GM18870 (cell line): ENCODE results near the gene OR10A4.
"Not testable (repeated sequence)": the region's sequence is repeated elsewhere in the genome, so short reads cannot be mapped to it uniquely, and the experiment has no call there.

ENCODE experiments used
- ATAC-seq: cut with Tn5 transposase; IDR thresholded peaks from one replicate; pipeline ENCODE4 v1.9.1; 2021; ENCODE audit warnings: moderate library complexity; ENCODE audit not compliant: unreplicated experiment

OR10A4 gene

GRCh38 chr11:6876325-6876724, at the start of gene OR10A4:
Gene OR10A4 (plus strand): TSS chr11:6876625. CDS start chr11:6876648, 23 bp downstream.
- ATAC-seq = no peak

GRCh38 chr11:6828103-6828502, 48.3 kb upstream of the OR10A4 start:
- no peak for ATAC-seq

- no peak for ATAC-seq
Observed at GRCh38 chr11:6833356-6833755, 43.1 kb upstream of the OR10A4 start.

- no peak for ATAC-seq
Observed at GRCh38 chr11:6834021-6834420, 42.4 kb upstream of the OR10A4 start.

- ATAC-seq = no peak
Observed at GRCh38 chr11:6841694-6842093, 34.7 kb upstream of the OR10A4 start.

GRCh38 chr11:6843670-6844069, 32.8 kb upstream of the OR10A4 start:
- no peak for ATAC-seq

- no peak for ATAC-seq
Observed at GRCh38 chr11:6844356-6844755, 32.1 kb upstream of the OR10A4 start.

GRCh38 chr11:6845383-6845782, 31.0 kb upstream of the OR10A4 start, which contains the start of gene OR10A5:
Gene OR10A5 (plus strand): TSS chr11:6845683. CDS start chr11:6845683, 0 bp downstream.
- no peak for ATAC-seq

GRCh38 chr11:6850526-6850925, 25.9 kb upstream of the OR10A4 start:
- ATAC-seq = no peak

GRCh38 chr11:6854801-6855200, 21.6 kb upstream of the OR10A4 start:
- not testable (repeated sequence) for ATAC-seq

- no peak for ATAC-seq
Observed at GRCh38 chr11:6855971-6856541, 20.4 kb upstream of the OR10A4 start.

- ATAC-seq = peak; percentile 89
Observed at GRCh38 chr11:6856871-6857270, 19.6 kb upstream of the OR10A4 start.

- no peak for ATAC-seq
Observed at GRCh38 chr11:6862961-6863360, 13.5 kb upstream of the OR10A4 start, which contains the start of gene OR10A2. Gene OR10A2 (plus strand): TSS chr11:6863057. CDS start chr11:6869755, 6,698 bp downstream.

GRCh38 chr11:6864438-6864837, 12.0 kb upstream of the OR10A4 start:
- ATAC-seq = no peak

- ATAC-seq = no peak
Observed at GRCh38 chr11:6871278-6871677, 5.1 kb upstream of the OR10A4 start.

- no peak for ATAC-seq
Observed at GRCh38 chr11:6875761-6876160, 664 bp upstream of the OR10A4 start.

GRCh38 chr11:6876914-6877313, 489 bp downstream of the OR10A4 start:
- no peak for ATAC-seq

GRCh38 chr11:6882751-6883150, 6.3 kb downstream of the OR10A4 start:
- no peak for ATAC-seq

- ATAC-seq = not testable (repeated sequence)
Observed at GRCh38 chr11:6887711-6888110, 11.3 kb downstream of the OR10A4 start.

- no peak for ATAC-seq
Observed at GRCh38 chr11:6888830-6889229, 12.4 kb downstream of the OR10A4 start.

- no peak for ATAC-seq
Observed at GRCh38 chr11:6889835-6890234, 13.4 kb downstream of the OR10A4 start.

GRCh38 chr11:6892400-6892799, 16.0 kb downstream of the OR10A4 start, which contains the start of gene OR2D2:
Gene OR2D2 (minus strand): TSS chr11:6892500. CDS start chr11:6892500, 0 bp downstream.
- ATAC-seq = no peak

- ATAC-seq = no peak
Observed at GRCh38 chr11:6894097-6894496, 17.7 kb downstream of the OR10A4 start.
